Thyroid gland (tissue), 4 donors: ENCODE data around the gene SLC8A1. TPM values are rescaled to one million over a fixed set of nuclear protein-coding genes. Genes with fewer than 3 reads are reported as not detected.

Source experiments
- DNase-seq, 2 donors: peaks; one replicate each; pipeline ENCODE4 v3.0.0-alpha.2; 2019
- H3K27ac ChIP-seq, 3 donors: fragments of 200-600 bp; sonication (generic); 1 replicate in 2 of 3; 2 replicates in 1 of 3; pipeline ENCODE4 v1.5.1; 2016 to 2019; ENCODE audit warnings: mild to moderate bottlenecking in 1 of 3, moderate library complexity in 1 of 3
- H3K27me3 ChIP-seq: fragments of 200-600 bp; sonication (generic); one replicate; pipeline ENCODE4 v1.5.1; 2019
- H3K36me3 ChIP-seq, 2 donors: fragments of 200-600 bp; sonication (generic); one replicate each; pipeline ENCODE4 v1.5.1; 2016 to 2019
- H3K4me1 ChIP-seq, 2 donors: fragments of 200-600 bp; sonication (generic); one replicate each; pipeline ENCODE4 v1.5.1; 2017 to 2019
- H3K4me3 ChIP-seq, 3 donors: fragments of 200-600 bp; sonication (generic); replicated peaks in 1 of 3; 1 replicate in 2 of 3; 2 replicates in 1 of 3; pipeline ENCODE4 v1.5.1; 2016; ENCODE audit warnings: mild to moderate bottlenecking in 1 of 3
- H3K9me3 ChIP-seq: fragments of 200-600 bp; sonication (generic); one replicate; pipeline ENCODE4 v1.5.1; 2017
- POLR2A ChIP-seq, 2 donors: fragments of 450-650 bp; IDR thresholded peaks; one replicate each; pipeline ENCODE4 v1.6.1; 2017; ENCODE audit warnings: antibody characterized with exemption in 2 of 2, mild to moderate bottlenecking in 2 of 2, moderate library complexity in 1 of 2
- WGBS, 2 donors: methylation state at CpG; one replicate each; pipeline ENCODE4 v1.1.5; 2017; 5-methylcytosine and 5-hydroxymethylcytosine counted together
- intact Hi-C: fragments of 100-400 bp; cut with DNase I; formaldehyde crosslinking; loops from one replicate; pipeline ENCODE4 v1.15.1; 2023
- total RNA-seq, 4 donors: library from RNA; depleted of rRNA; stranded (reverse); fragments of >200 nt; gene quantifications; one replicate each; pipeline ENCODE4 v1.2.3, GENCODE V29; 2016
- TF ChIP-seq, protein P1 (sequence below), 6 experiments: fragments of 200-600 bp in 3 of 6; fragments of 450-650 bp in 3 of 6; sonication (generic) in 3 of 6; IDR thresholded peaks; one replicate each; pipeline ENCODE4 v1.5.1; 2016 to 2019; ENCODE audit warnings: antibody characterized with exemption in 6 of 6, mild to moderate bottlenecking in 2 of 6, inconsistent platforms in 1 of 6, moderate library complexity in 1 of 6

The SLC8A1 gene
- total RNA-seq, 4 donors from 2014 or later: 2.0 to 5.1 (median 4.4) TPM

DNA sequence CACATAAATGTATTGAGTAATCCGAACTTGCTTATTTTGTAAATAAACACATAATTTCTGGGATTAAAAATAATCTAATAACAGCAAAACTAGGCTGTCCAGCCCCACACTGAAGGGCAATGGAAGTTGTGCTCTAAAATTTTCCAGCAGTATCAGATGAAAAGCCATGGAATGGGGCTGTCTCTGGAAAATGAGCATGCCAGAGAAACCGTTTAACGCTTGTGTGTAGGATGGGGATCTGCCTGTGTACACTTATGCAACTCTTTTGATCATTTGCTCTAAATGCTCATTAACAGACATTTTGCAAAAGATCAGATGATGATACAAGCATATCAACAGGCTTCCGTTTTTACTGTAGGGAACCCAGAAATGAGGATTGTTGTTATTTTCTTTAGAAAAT, 177.6 kb downstream of the SLC8A1 start:
- H3K9me3 ChIP-seq: no peaks in the 10 kb centered on the region
- H3K27me3 ChIP-seq: no peaks in the 10 kb centered on the region
- no peak overlapping the region for H3K4me3 ChIP-seq
- no peaks in the 10 kb centered on the region for H3K36me3 ChIP-seq
- TF ChIP-seq POLR2A (IDR thresholded peaks at IDR 0.05): no peak
- TF ChIP-seq, protein P1, sequence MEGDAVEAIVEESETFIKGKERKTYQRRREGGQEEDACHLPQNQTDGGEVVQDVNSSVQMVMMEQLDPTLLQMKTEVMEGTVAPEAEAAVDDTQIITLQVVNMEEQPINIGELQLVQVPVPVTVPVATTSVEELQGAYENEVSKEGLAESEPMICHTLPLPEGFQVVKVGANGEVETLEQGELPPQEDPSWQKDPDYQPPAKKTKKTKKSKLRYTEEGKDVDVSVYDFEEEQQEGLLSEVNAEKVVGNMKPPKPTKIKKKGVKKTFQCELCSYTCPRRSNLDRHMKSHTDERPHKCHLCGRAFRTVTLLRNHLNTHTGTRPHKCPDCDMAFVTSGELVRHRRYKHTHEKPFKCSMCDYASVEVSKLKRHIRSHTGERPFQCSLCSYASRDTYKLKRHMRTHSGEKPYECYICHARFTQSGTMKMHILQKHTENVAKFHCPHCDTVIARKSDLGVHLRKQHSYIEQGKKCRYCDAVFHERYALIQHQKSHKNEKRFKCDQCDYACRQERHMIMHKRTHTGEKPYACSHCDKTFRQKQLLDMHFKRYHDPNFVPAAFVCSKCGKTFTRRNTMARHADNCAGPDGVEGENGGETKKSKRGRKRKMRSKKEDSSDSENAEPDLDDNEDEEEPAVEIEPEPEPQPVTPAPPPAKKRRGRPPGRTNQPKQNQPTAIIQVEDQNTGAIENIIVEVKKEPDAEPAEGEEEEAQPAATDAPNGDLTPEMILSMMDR (IDR thresholded peaks at IDR 0.05): no peak
- no peak overlapping the region for H3K27ac ChIP-seq
- WGBS, 2 donors: 90 to 91% methylated on average over 4 of the region's 4 CpGs
- intact Hi-C loops: no loop called here
- peaks cover 0 to 1% of the 10 kb centered on the region in 2 donors for H3K4me1 ChIP-seq
- DNase-seq: no peak

GRCh38 chr2:40273734-40274182, 178.1 kb downstream of the SLC8A1 start:
- no peak for DNase-seq
- intact Hi-C loops: no loop called here
- Histone ChIP-seq H3K36me3 (no peaks in the 10 kb centered on the region), H3K4me1 (no peaks in the 10 kb centered on the region), H3K27ac (no peak overlapping the region), H3K27me3 (no peaks in the 10 kb centered on the region), H3K9me3 (no peaks in the 10 kb centered on the region), H3K4me3 (no peak overlapping the region)
- no peak for TF ChIP-seq POLR2A (IDR thresholded peaks at IDR 0.05)
- TF ChIP-seq, protein P1 (IDR thresholded peaks at IDR 0.05): no peak
- 61 to 66% methylated on average over 6 of the region's 6 CpGs for WGBS, 2 donors

- no peaks in the 10 kb centered on the region for H3K27me3 ChIP-seq
Measured at GRCh38 chr2:40271094-40271493, 180.8 kb downstream of the SLC8A1 start.

DNA sequence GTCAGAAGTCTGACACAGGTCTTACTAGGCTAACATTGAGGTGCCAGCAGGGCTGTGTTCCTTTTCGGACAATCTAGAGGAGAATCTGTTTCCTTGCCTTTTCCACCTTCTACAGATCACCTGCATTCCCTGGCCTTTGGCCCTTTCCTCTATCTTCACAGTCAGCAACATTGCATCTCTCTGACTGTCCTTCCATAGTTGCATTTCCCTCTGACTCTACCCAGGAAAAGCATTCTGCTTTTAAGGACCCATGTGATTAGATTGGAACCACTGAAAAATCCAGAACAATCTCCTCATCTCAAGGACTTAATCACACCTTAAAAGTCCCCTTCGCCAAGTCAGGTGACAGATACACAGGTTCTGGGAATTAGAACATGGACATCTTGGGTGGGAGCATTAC, 181.5 kb downstream of the SLC8A1 start:
- Histone ChIP-seq H3K36me3 (no peaks in the 10 kb centered on the region), H3K4me1 (no peaks in the 10 kb centered on the region), H3K27ac (no peak overlapping the region), H3K27me3 (no peaks in the 10 kb centered on the region), H3K9me3 (no peaks in the 10 kb centered on the region), H3K4me3 (no peak overlapping the region)
- TF ChIP-seq, protein P1 (IDR thresholded peaks at IDR 0.05): no peak
- TF ChIP-seq POLR2A (IDR thresholded peaks at IDR 0.05): no peak
- no peak for DNase-seq
- intact Hi-C loops: no loop called here
- 85 to 95% methylated on average over 2 of the region's 2 CpGs for WGBS, 2 donors

More at GRCh38 chr2:40271094-40271493, 180.8 kb downstream of the SLC8A1 start:
- no peak overlapping the region for H3K4me3 ChIP-seq
- 54 to 62% methylated on average over 6 of the region's 6 CpGs for WGBS, 2 donors
- no peaks in the 10 kb centered on the region for H3K4me1 ChIP-seq
- intact Hi-C loops: no loop called here
- no peaks in the 10 kb centered on the region for H3K36me3 ChIP-seq
- no peak overlapping the region for H3K27ac ChIP-seq
- H3K9me3 ChIP-seq: no peaks in the 10 kb centered on the region
- TF ChIP-seq, protein P1 (IDR thresholded peaks at IDR 0.05): no peak
- no peak for TF ChIP-seq POLR2A (IDR thresholded peaks at IDR 0.05)
- DNase-seq: no peak

GRCh38 chr2:40268566-40268965, 183.3 kb downstream of the SLC8A1 start:
- 73 to 91% methylated on average over 2 of the region's 2 CpGs for WGBS, 2 donors

More at GRCh38 chr2:40268566-40268965, 183.3 kb downstream of the SLC8A1 start:
- intact Hi-C loops: no loop called here
- TF ChIP-seq POLR2A (IDR thresholded peaks at IDR 0.05): no peak
- TF ChIP-seq, protein P1 (IDR thresholded peaks at IDR 0.05): no peak
- Histone ChIP-seq H3K27me3 (no peaks in the 10 kb centered on the region), H3K27ac (no peak overlapping the region), H3K36me3 (no peaks in the 10 kb centered on the region), H3K9me3 (no peaks in the 10 kb centered on the region), H3K4me1 (no peaks in the 10 kb centered on the region), H3K4me3 (no peak overlapping the region)
- DNase-seq: no peak
